ENCODE results near the gene DIAPH1. TPM values are rescaled to one million over a fixed set of nuclear protein-coding genes. Genes with fewer than 3 reads are reported as not detected.

The DIAPH1 gene
- total RNA-seq, 2 donors from 2014 or later, result 104 to 106 TPM

- Histone ChIP-seq H3K9me3 (ENCODE audit: control insufficient read depth, low read length) (no peaks in the 10 kb centered on the region), H3K4me1 (ENCODE audit: control insufficient read depth, insufficient read depth, low read length) (no peaks in the 10 kb centered on the region), H3K27me3 (ENCODE audit: control insufficient read depth, insufficient read depth, low read length, poor library complexity, severe bottlenecking) (peaks cover 12% of the 10 kb centered on the region), H3K4me3 (ENCODE audit: low read length) (peak overlapping the region; percentile 96), H3K27ac (ENCODE audit: low read depth, low read length) (no peak overlapping the region), H3K9ac (ENCODE audit: extremely low read depth, low read length, poor library complexity, severe bottlenecking) (peak overlapping the region; percentile 82), H3K36me3 (ENCODE audit: control insufficient read depth, insufficient read depth, low read length) (peaks cover 32% of the 10 kb centered on the region)
- Mint-ChIP-seq H3K4me1 (peaks cover 15% of the 10 kb centered on the region), H3K4me3 (peak overlapping the region; percentile 91), H3K27me3 (ENCODE audit: insufficient read depth) (peaks cover 6% of the 10 kb centered on the region), H3K9me3 (no peaks in the 10 kb centered on the region), H3K27ac (no peak overlapping the region), H3K36me3 (ENCODE audit: low read depth) (peaks cover 2% of the 10 kb centered on the region)
- WGBS, 2 experiments (ENCODE audit: insufficient coverage in 1 of 2, insufficient read length in 1 of 2), result 82% methylated on average over 6 of the region's 7 CpGs; no CpG with 5 or more reads in 1 of the 2 experiments
- TF ChIP-seq CTCF (conservative IDR thresholded peaks at IDR 0.05), result no peak
- no peak for DNase-seq
Observed at GRCh38 chr5:141635646-141636045, 16.8 kb upstream of the DIAPH1 start.

- Histone ChIP-seq H3K9ac (ENCODE audit: extremely low read depth, low read length, poor library complexity, severe bottlenecking) (no peak overlapping the region), H3K27ac (ENCODE audit: low read depth, low read length) (no peak overlapping the region), H3K9me3 (ENCODE audit: control insufficient read depth, low read length) (no peaks in the 10 kb centered on the region), H3K27me3 (ENCODE audit: control insufficient read depth, insufficient read depth, low read length, poor library complexity, severe bottlenecking) (peaks cover 12% of the 10 kb centered on the region), H3K36me3 (ENCODE audit: control insufficient read depth, insufficient read depth, low read length) (peaks cover 37% of the 10 kb centered on the region), H3K4me1 (ENCODE audit: control insufficient read depth, insufficient read depth, low read length) (no peaks in the 10 kb centered on the region), H3K4me3 (ENCODE audit: low read length) (peak overlapping the region; percentile 96)
- H3K4me3 Mint-ChIP-seq, result peak overlapping the region; percentile 91
- H3K27me3 Mint-ChIP-seq (ENCODE audit: insufficient read depth), result peaks cover 6% of the 10 kb centered on the region
- no peak for TF ChIP-seq CTCF (conservative IDR thresholded peaks at IDR 0.05)
- DNase-seq, result no peak
- no peak overlapping the region for H3K27ac Mint-ChIP-seq
- H3K9me3 Mint-ChIP-seq, result no peaks in the 10 kb centered on the region
- peaks cover 15% of the 10 kb centered on the region for H3K4me1 Mint-ChIP-seq
- H3K36me3 Mint-ChIP-seq (ENCODE audit: low read depth), result peaks cover 6% of the 10 kb centered on the region
- WGBS, 2 experiments (ENCODE audit: insufficient coverage in 1 of 2, insufficient read length in 1 of 2), result 90 to 93% methylated on average over 4 to 6 of the region's 6 CpGs
Observed at GRCh38 chr5:141634720-141635119, 15.9 kb upstream of the DIAPH1 start.

DNA sequence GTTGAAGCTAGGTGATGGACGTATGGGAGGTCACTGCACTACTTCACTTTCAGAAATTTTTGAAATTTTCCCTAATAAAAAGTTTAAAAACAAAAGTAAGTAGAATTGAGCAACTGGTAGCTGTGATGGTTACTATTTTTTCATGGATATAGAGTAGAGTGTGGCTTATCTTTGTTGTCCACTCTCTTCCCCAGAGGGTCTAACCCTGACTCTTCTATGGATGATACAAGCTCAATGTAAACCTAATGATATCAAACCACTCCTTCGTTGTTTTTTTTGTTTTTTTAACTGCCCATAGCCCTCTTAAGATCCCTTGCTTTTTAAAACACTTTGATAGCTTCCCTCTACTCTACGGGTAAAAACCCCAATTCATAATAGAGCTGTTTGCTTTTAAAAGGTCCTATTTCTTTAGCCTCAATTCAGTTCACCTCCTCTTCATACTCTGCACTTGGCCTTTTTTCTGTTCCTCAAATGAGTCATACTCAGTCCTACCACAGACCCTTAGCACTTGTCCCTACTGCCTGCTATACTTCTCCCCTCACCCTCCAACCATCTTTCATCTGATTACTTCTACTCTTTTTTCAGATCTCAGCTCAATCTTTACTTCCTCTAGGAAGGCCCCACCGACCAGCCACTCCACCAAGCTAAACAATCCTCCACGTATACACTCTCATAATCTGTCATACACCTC lies 15.2 kb upstream of the DIAPH1 start:
- no peak for TF ChIP-seq CTCF (conservative IDR thresholded peaks at IDR 0.05)
- peaks cover 41% of the 10 kb centered on the region for H3K36me3 ChIP-seq (ENCODE audit: control insufficient read depth, insufficient read depth, low read length)
- H3K27me3 ChIP-seq (ENCODE audit: control insufficient read depth, insufficient read depth, low read length, poor library complexity, severe bottlenecking), result peaks cover 12% of the 10 kb centered on the region
- DNase-seq, result no peak
- Mint-ChIP-seq H3K4me3 (no peak overlapping the region), H3K9me3 (no peaks in the 10 kb centered on the region), H3K27me3 (ENCODE audit: insufficient read depth) (peaks cover 6% of the 10 kb centered on the region), H3K27ac (no peak overlapping the region), H3K36me3 (ENCODE audit: low read depth) (peaks cover 12% of the 10 kb centered on the region), H3K4me1 (peaks cover 15% of the 10 kb centered on the region)
- no peak overlapping the region for H3K27ac ChIP-seq (ENCODE audit: low read depth, low read length)
- no peaks in the 10 kb centered on the region for H3K4me1 ChIP-seq (ENCODE audit: control insufficient read depth, insufficient read depth, low read length)
- no peaks in the 10 kb centered on the region for H3K9me3 ChIP-seq (ENCODE audit: control insufficient read depth, low read length)
- WGBS, 2 experiments (ENCODE audit: insufficient coverage in 1 of 2, insufficient read length in 1 of 2), result 95 to 98% methylated on average over 4 to 5 of the region's 5 CpGs
- no peak overlapping the region for H3K4me3 ChIP-seq (ENCODE audit: low read length)
- H3K9ac ChIP-seq (ENCODE audit: extremely low read depth, low read length, poor library complexity, severe bottlenecking), result no peak overlapping the region
